B cell (primary cell): ENCODE data around the gene GRIA3. TPM values are rescaled to one million over a fixed set of nuclear protein-coding genes. Genes with fewer than 3 reads are reported as not detected.

Source experiments
- ATAC-seq: fragments of 200-7000 bp; cut with Tn5 transposase; one replicate; pipeline ENCODE4 v1.10.0; 2021; ENCODE audit warnings: low read depth, mild to moderate bottlenecking, moderate number of reproducible peaks, moderate library complexity
- CTCF ChIA-PET: fragments of 350-600 bp; sonication (Branson Sonifier 250); formaldehyde crosslinking; loops from one replicate; lab custom pipeline; 2021; ENCODE audit warnings: antibody characterized with exemption, inconsistent platforms; lab: Charles Lee
- POLR2A ChIA-PET: fragments of 350-600 bp; sonication (Branson Sonifier 250); formaldehyde crosslinking; loops from one replicate; lab custom pipeline; 2021; ENCODE audit warnings: antibody characterized with exemption; lab: Charles Lee
- DNase-seq: peaks from one replicate; pipeline ENCODE4 v3.0.0; 2013
- H2AFZ ChIP-seq: 2 replicates; pipeline ENCODE4 v1.6.1; 2012; ENCODE audit warnings: mild to moderate bottlenecking, low read depth, low read length; ENCODE audit not compliant: insufficient read depth, poor library complexity, severe bottlenecking
- H3K27ac ChIP-seq, 2 donors: 1 replicate in 1 of 2; 2 replicates in 1 of 2; pipeline ENCODE4 v1.5.1; 2012 to 2013; ENCODE audit warnings: low read length in 2 of 2, mild to moderate bottlenecking in 2 of 2, moderate library complexity in 1 of 2
- H3K27me3 ChIP-seq, 4 experiments: fragments of 200-600 bp in 1 of 4; sonication (generic) in 1 of 4; replicated peaks in 1 of 4; 1 replicate in 2 of 4; 2 replicates in 2 of 4; pipeline versions ENCODE4 v1.6.1 to v1.7.0; 2013 to 2016; ENCODE audit warnings: low read length in 3 of 4, mild to moderate bottlenecking in 2 of 4, mixed read lengths in 1 of 4, moderate library complexity in 1 of 4; ENCODE audit not compliant: insufficient read depth in 4 of 4, control insufficient read depth in 3 of 4; ENCODE audit errors: control extremely low read depth in 1 of 4
- H3K36me3 ChIP-seq, 2 experiments: replicated peaks in 1 of 2; 1 replicate in 1 of 2; 2 replicates in 1 of 2; pipeline versions ENCODE4 v1.6.1 to v1.7.1; 2013; ENCODE audit warnings: low read length in 1 of 2; ENCODE audit not compliant: insufficient read depth in 2 of 2, control insufficient read depth in 1 of 2; ENCODE audit errors: control extremely low read depth in 1 of 2, extremely low read depth in 1 of 2
- H3K4me1 ChIP-seq, 2 donors: fragments of 200-600 bp in 1 of 2; sonication (generic) in 1 of 2; 1 replicate in 1 of 2; 2 replicates in 1 of 2; pipeline versions ENCODE4 v1.5.1 to v1.6.1; 2013 to 2017; ENCODE audit warnings: low read length in 2 of 2; ENCODE audit not compliant: control insufficient read depth in 2 of 2, insufficient read depth in 2 of 2
- H3K4me2 ChIP-seq: replicated peaks from 2 replicates; pipeline ENCODE3; 2012; ENCODE audit warnings: mild to moderate bottlenecking, low read depth, low read length; ENCODE audit not compliant: poor library complexity, severe bottlenecking
- H3K4me3 ChIP-seq, 5 experiments: fragments of 200-600 bp in 1 of 5; sonication (generic) in 1 of 5; 1 replicate in 3 of 5; 2 replicates in 2 of 5; pipeline versions ENCODE4 v1.5.1 to v1.7.0; 2011 to 2016; ENCODE audit warnings: low read length in 4 of 5, mild to moderate bottlenecking in 4 of 5, low read depth in 2 of 5, control low read depth in 1 of 5, moderate library complexity in 1 of 5; ENCODE audit not compliant: insufficient read depth in 1 of 5; ENCODE audit errors: control extremely low read depth in 1 of 5, extremely low read depth in 1 of 5
- H3K79me2 ChIP-seq: fragments of 200-600 bp; sonication (generic); one replicate; pipeline ENCODE4 v1.6.0; 2016; ENCODE audit warnings: low read length; ENCODE audit not compliant: control insufficient read depth, insufficient read depth
- H3K9ac ChIP-seq: fragments of 200-600 bp; sonication (generic); 2 replicates; pipeline ENCODE4 v1.6.1; 2017; ENCODE audit warnings: mild to moderate bottlenecking, low read length, moderate library complexity
- H3K9me3 ChIP-seq, 3 donors: one replicate each; pipeline versions ENCODE4 v1.6.1 to v1.7.1; 2013; ENCODE audit warnings: low read length in 2 of 3; ENCODE audit not compliant: control insufficient read depth in 2 of 3, insufficient read depth in 1 of 3; ENCODE audit errors: control extremely low read depth in 1 of 3
- H4K20me1 ChIP-seq: 2 replicates; pipeline ENCODE4 v1.6.0; 2012; ENCODE audit warnings: mild to moderate bottlenecking, low read length; ENCODE audit not compliant: insufficient read depth, control insufficient read depth, poor library complexity, severe bottlenecking
- H3K27ac Mint-ChIP-seq: one replicate; pipeline ENCODE4 v1.8.0; 2021; ENCODE audit warnings: mixed read lengths
- H3K27me3 Mint-ChIP-seq: one replicate; pipeline ENCODE4 v1.8.0; 2021; ENCODE audit warnings: mixed read lengths
- H3K4me1 Mint-ChIP-seq: one replicate; pipeline ENCODE4 v1.8.0; 2021; ENCODE audit warnings: mixed read lengths
- H3K4me3 Mint-ChIP-seq: one replicate; pipeline ENCODE4 v1.8.0; 2021; ENCODE audit warnings: mixed read lengths
- H3K9me3 Mint-ChIP-seq: one replicate; pipeline ENCODE4 v1.8.0; 2022; ENCODE audit warnings: mixed read lengths; ENCODE audit not compliant: insufficient read depth
- EZH2 ChIP-seq: IDR thresholded peaks from 2 replicates; pipeline ENCODE4 v1.6.1; 2012; ENCODE audit warnings: borderline replicate concordance, low read depth, mild to moderate bottlenecking, moderate library complexity, low read length; ENCODE audit not compliant: insufficient read depth, poor library complexity, severe bottlenecking
- WGBS: methylation state at CpG from one replicate; pipeline ENCODE4 v1.1.5; 2013; ENCODE audit warnings: missing lambda C conversion rate; ENCODE audit not compliant: insufficient coverage; 5-methylcytosine and 5-hydroxymethylcytosine counted together
- intact Hi-C: fragments of 100-400 bp; cut with micrococcal nuclease; formaldehyde crosslinking; loops from one replicate; pipeline ENCODE4 v1.10.0; 2022
- polyA plus RNA-seq: library from polyadenylated mRNA; depleted of rRNA; stranded (reverse); fragments of >200 nt; gene quantifications from 2 replicates; pipeline ENCODE4 v1.2.3, GENCODE V29; 2012
- total RNA-seq, 2 donors: library from RNA; stranded (reverse); fragments of 120-200 nt in 1 of 2; gene quantifications; 1 replicate in 1 of 2; 2 replicates in 1 of 2; pipeline versions ENCODE4 v1.2.3 to v1.2.4, GENCODE V29; 2013 to 2022
- TF ChIP-seq, protein P1 (sequence below): fragments of 200-600 bp; IDR thresholded peaks from one replicate; pipeline ENCODE4 v1.8.0; 2022; ENCODE audit warnings: antibody characterized with exemption, mild to moderate bottlenecking

Gene GRIA3
- total and polyA plus RNA-seq, 2 donors (not counting 1 experiment from before 2014, with no cell fraction given): not detected

DNA sequence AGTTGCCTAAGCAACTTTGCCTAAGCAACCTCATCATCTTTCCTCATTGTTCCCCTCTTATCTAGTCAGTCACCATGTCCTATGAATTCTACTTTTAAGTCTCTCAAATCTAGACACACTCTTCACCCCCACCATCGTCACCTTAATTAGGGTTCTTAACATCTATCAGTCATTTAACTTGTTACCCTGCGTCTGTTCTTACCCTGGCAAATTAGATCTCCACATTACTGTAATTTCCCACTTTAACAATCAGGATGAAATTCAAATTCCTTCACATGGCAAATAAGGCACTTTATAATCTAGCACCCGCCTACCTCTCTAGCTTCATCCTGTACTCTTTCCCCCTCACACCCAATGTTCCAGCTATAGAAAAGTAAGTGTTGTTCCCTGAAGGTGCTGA lies 221.2 kb downstream of the GRIA3 start:
- Histone ChIP-seq H3K27ac (no peak overlapping the region), H3K9ac (no peak overlapping the region), H3K4me1 (no peaks in the 10 kb centered on the region), H3K79me2 (no peaks in the 10 kb centered on the region), H4K20me1 (no peaks in the 10 kb centered on the region), H2AFZ (no peak overlapping the region), H3K4me2 (no peak overlapping the region), H3K27me3 (no peaks in the 10 kb centered on the region), H3K9me3 (no peaks in the 10 kb centered on the region), H3K36me3 (no peaks in the 10 kb centered on the region), H3K4me3 (no peak overlapping the region)
- Mint-ChIP-seq H3K27me3 (no peaks in the 10 kb centered on the region), H3K4me3 (no peak overlapping the region), H3K9me3 (no peaks in the 10 kb centered on the region), H3K4me1 (no peaks in the 10 kb centered on the region), H3K27ac (no peak overlapping the region)
- intact Hi-C loops: no loop called here
- TF ChIP-seq, protein P1, sequence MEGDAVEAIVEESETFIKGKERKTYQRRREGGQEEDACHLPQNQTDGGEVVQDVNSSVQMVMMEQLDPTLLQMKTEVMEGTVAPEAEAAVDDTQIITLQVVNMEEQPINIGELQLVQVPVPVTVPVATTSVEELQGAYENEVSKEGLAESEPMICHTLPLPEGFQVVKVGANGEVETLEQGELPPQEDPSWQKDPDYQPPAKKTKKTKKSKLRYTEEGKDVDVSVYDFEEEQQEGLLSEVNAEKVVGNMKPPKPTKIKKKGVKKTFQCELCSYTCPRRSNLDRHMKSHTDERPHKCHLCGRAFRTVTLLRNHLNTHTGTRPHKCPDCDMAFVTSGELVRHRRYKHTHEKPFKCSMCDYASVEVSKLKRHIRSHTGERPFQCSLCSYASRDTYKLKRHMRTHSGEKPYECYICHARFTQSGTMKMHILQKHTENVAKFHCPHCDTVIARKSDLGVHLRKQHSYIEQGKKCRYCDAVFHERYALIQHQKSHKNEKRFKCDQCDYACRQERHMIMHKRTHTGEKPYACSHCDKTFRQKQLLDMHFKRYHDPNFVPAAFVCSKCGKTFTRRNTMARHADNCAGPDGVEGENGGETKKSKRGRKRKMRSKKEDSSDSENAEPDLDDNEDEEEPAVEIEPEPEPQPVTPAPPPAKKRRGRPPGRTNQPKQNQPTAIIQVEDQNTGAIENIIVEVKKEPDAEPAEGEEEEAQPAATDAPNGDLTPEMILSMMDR: no peak
- no peak for TF ChIP-seq EZH2
- no peak for DNase-seq
- ChIA-PET CTCF (no interaction called here), POLR2A (no interaction called here)
- no peak for ATAC-seq
- WGBS: 100% methylated on average over 2 of the region's 3 CpGs

DNA sequence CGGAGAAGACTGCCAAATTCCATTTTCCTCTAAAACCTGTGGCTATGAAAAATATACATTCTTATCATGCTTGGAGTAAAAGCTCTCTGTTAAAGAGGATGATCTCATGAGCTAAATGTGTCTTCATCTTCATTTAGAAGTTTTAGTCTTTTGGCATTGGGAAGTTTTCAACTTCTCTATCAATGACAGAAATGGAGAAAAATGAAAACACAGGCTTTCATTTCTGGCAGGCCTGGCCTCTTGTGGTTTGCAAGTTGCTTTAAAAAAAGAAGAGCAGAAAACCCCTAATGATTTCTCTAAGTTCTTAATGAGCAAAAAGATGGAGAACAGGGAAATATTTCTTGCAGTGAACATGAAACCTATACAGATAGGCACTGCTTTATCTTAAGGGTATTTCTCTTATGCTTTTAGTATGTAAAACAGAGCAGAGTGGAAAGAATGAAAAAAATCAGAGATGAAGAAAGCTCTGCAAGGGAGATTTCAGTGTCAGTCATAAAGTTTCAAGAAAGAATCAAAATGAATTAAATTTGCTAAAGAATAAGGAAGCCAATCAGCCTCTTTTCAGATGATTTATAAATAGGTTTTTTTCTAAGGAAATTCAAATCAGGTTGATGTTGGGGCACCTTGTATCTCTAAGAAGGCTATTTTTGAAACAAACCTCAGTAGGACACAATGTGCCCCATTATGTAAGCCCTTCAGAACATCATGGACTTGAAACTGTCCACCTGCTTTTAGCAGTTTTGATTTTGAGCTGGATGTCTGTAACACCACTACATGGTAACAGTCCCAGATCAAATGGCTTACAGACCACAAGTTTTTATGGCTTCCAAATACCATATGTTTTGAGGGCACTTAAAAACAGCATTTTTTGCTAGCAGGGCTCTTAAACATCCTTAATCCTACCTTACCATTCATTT lies 225.0 kb downstream of the GRIA3 start:
- intact Hi-C loops: no loop called here
- ChIA-PET POLR2A (no interaction called here), CTCF (no interaction called here)
- no peak overlapping the region for H3K4me3 Mint-ChIP-seq
- H3K4me1 Mint-ChIP-seq: no peaks in the 10 kb centered on the region
- ATAC-seq (no peak), DNase-seq (no peak)
- Histone ChIP-seq H3K4me2 (no peak overlapping the region), H3K27ac (no peak overlapping the region), H4K20me1 (no peaks in the 10 kb centered on the region), H3K4me1 (no peaks in the 10 kb centered on the region), H2AFZ (no peak overlapping the region), H3K36me3 (no peaks in the 10 kb centered on the region), H3K4me3 (no peak overlapping the region), H3K27me3 (no peaks in the 10 kb centered on the region), H3K9me3 (no peaks in the 10 kb centered on the region), H3K9ac (no peak overlapping the region), H3K79me2 (no peaks in the 10 kb centered on the region)
- no peak overlapping the region for H3K27ac Mint-ChIP-seq
- H3K9me3 Mint-ChIP-seq: no peaks in the 10 kb centered on the region
- TF ChIP-seq EZH2: no peak
- TF ChIP-seq, protein P1: no peak
- WGBS: no CpG with 5 or more reads among the region's 1 CpG
- no peaks in the 10 kb centered on the region for H3K27me3 Mint-ChIP-seq
